ENCODE results near the gene SNAPIN. TPM values are rescaled to one million over a fixed set of nuclear protein-coding genes. Genes with fewer than 3 reads are reported as not detected.

Gene SNAPIN
- total RNA-seq, 4 donors from 2014 or later = 58.9 to 77.4 (median 69.4) TPM

- H3K36me3 ChIP-seq = no peaks in the 10 kb centered on the region
- peaks cover 0 to 36% (median 22%) of the 10 kb centered on the region in 3 donors for H3K4me1 ChIP-seq
- TF ChIP-seq EP300 (IDR thresholded peaks at IDR 0.05) (no peak), POLR2AphosphoS5 (IDR thresholded peaks at IDR 0.05) (no peak), CTCF (IDR thresholded peaks at IDR 0.05) (no peak), POLR2A (IDR thresholded peaks at IDR 0.05) (no peak)
- H3K4me3 ChIP-seq = no peak overlapping the region
- WGBS, 2 donors (ENCODE audit: low coverage in 1 of 2) = 80 to 92% methylated on average over 6 of the region's 6 CpGs
- H3K27ac ChIP-seq = peak overlapping the region in 3 of 4 donors; percentile 76 to 92 (median 91)
- ATAC-seq = no peak
- H3K27me3 ChIP-seq = no peaks in the 10 kb centered on the region
- H3K9me3 ChIP-seq = no peaks in the 10 kb centered on the region
Observed at GRCh38 chr1:153699768-153700167, 41.3 kb downstream of the SNAPIN start.

GRCh38 chr1:153705484-153705883 lies 47.0 kb downstream of the SNAPIN start:
- Histone ChIP-seq H3K27me3 (no peaks in the 10 kb centered on the region), H3K4me3 (no peak overlapping the region), H3K4me1 (no peaks in the 10 kb centered on the region), H3K36me3 (no peaks in the 10 kb centered on the region), H3K27ac (no peak overlapping the region), H3K9me3 (no peaks in the 10 kb centered on the region)
- ATAC-seq = no peak
- TF ChIP-seq EP300 (IDR thresholded peaks at IDR 0.05) (no peak), CTCF (IDR thresholded peaks at IDR 0.05) (no peak), POLR2A (IDR thresholded peaks at IDR 0.05) (no peak), POLR2AphosphoS5 (IDR thresholded peaks at IDR 0.05) (no peak)
- 92% methylated on average over 5 to 9 of the region's 9 CpGs for WGBS, 2 donors (ENCODE audit: low coverage in 1 of 2)

GRCh38 chr1:153711026-153711425 lies 52.5 kb downstream of the SNAPIN start:
- WGBS, 2 donors (ENCODE audit: low coverage in 1 of 2) = 74 to 78% methylated on average over 5 to 7 of the region's 7 CpGs
- no peak for ATAC-seq
- Histone ChIP-seq H3K4me1 (no peaks in the 10 kb centered on the region), H3K9me3 (no peaks in the 10 kb centered on the region), H3K27me3 (no peaks in the 10 kb centered on the region), H3K27ac (no peak overlapping the region), H3K36me3 (no peaks in the 10 kb centered on the region), H3K4me3 (no peak overlapping the region)
- TF ChIP-seq POLR2A (IDR thresholded peaks at IDR 0.05) (no peak), EP300 (IDR thresholded peaks at IDR 0.05) (no peak)

Small RNA genes lying within 50 kb of the gene (small RNA-seq; reads per million reads assigned to genes)
- gene MIR8083 (0 reads per million in 4 donors), gene RN7SL372P (0 reads per million in 4 donors)

Other genes with a start within 250 kb of the SNAPIN start
- gene S100A7A, start 242.2 kb upstream of the SNAPIN start, total RNA-seq = under 1 TPM in 2 of 4 donors, not detected in 2; 0.16 to 0.79 TPM
- gene S100A7, start 198.1 kb upstream of the SNAPIN start, total RNA-seq = 100 to 1,000 TPM in 1 of 4 donors, 10 to 100 TPM in 1, not detected in 2; 33.0 to 253 TPM
- 100 to 1,000 TPM; 595 to 840 (median 634) TPM for gene S100A6, start 122.7 kb upstream of the SNAPIN start, total RNA-seq
- not detected for gene S100A5, start 117.8 kb upstream of the SNAPIN start, total RNA-seq
- gene S100A4, start 112.9 kb upstream of the SNAPIN start, total RNA-seq = 100 to 1,000 TPM; 135 to 345 (median 259) TPM
- gene S100A3, start 109.4 kb upstream of the SNAPIN start, total RNA-seq = 1 to 10 TPM in 2 of 4 donors, under 1 TPM in 1, not detected in 1; 0.69 to 6.0 (median 1.1) TPM
- 10 to 100 TPM in 2 of 4 donors, 1 to 10 TPM in 2; 2.7 to 73.3 (median 14.2) TPM for gene S100A2, start 92.9 kb upstream of the SNAPIN start, total RNA-seq
- 100 to 1,000 TPM in 1 of 4 donors, 10 to 100 TPM in 3; 49.7 to 121 (median 71.5) TPM for gene S100A16, start 45.6 kb upstream of the SNAPIN start, total RNA-seq
- gene S100A14, start 42.4 kb upstream of the SNAPIN start, total RNA-seq = 10 to 100 TPM in 1 of 4 donors, 1 to 10 TPM in 2, under 1 TPM in 1; 0.85 to 82.1 (median 5.0) TPM
- gene S100A13, start 31.2 kb upstream of the SNAPIN start, total RNA-seq = 100 to 1,000 TPM in 1 of 4 donors, 10 to 100 TPM in 3; 56.1 to 133 (median 76.3) TPM
- gene S100A1, start 30.3 kb upstream of the SNAPIN start, total RNA-seq = 1 to 10 TPM; 2.4 to 8.3 (median 2.8) TPM
- 10 to 100 TPM; 33.7 to 57.0 (median 42.2) TPM for gene CHTOP, start 24.6 kb upstream of the SNAPIN start, total RNA-seq
- gene ILF2, start 12.3 kb downstream of the SNAPIN start, total RNA-seq = 10 to 100 TPM; 52.1 to 99.2 (median 79.3) TPM
- 10 to 100 TPM; 36.7 to 57.0 (median 46.7) TPM for gene NPR1, start 20.0 kb downstream of the SNAPIN start, total RNA-seq
- gene INTS3, start 69.3 kb downstream of the SNAPIN start, total RNA-seq = 10 to 100 TPM; 31.4 to 55.3 (median 43.5) TPM
- gene SLC27A3, start 116.7 kb downstream of the SNAPIN start, total RNA-seq = 10 to 100 TPM; 18.8 to 30.7 (median 21.6) TPM

All from gastroesophageal sphincter (tissue), 4 donors.